Suprapubic skin (tissue), 4 donors: ENCODE data around the gene SERTAD1. TPM values are rescaled to one million over a fixed set of nuclear protein-coding genes. Genes with fewer than 3 reads are reported as not detected.

Experiments used
- DNase-seq, 2 donors: peaks; one replicate each; pipeline ENCODE4 v3.0.0-alpha.2; 2019; ENCODE audit warnings: low spot score in 2 of 2
- H3K27ac ChIP-seq: fragments of 200-600 bp; sonication (generic); one replicate; pipeline ENCODE4 v1.5.1; 2019
- H3K27me3 ChIP-seq: fragments of 200-600 bp; sonication (generic); one replicate; pipeline ENCODE4 v1.5.1; 2019
- H3K36me3 ChIP-seq: fragments of 200-600 bp; sonication (generic); one replicate; pipeline ENCODE4 v1.5.1; 2019
- H3K4me1 ChIP-seq: fragments of 200-600 bp; sonication (generic); one replicate; pipeline ENCODE4 v1.5.1; 2019
- H3K4me3 ChIP-seq: fragments of 200-600 bp; sonication (generic); one replicate; pipeline ENCODE4 v1.5.1; 2019; ENCODE audit warnings: mild to moderate bottlenecking
- H3K9me3 ChIP-seq: fragments of 200-600 bp; sonication (generic); one replicate; pipeline ENCODE4 v1.5.1; 2019
- EP300 ChIP-seq: sonication (generic); formaldehyde crosslinking; IDR thresholded peaks from one replicate; pipeline ENCODE4 v1.6.1; 2017; ENCODE audit warnings: antibody characterized with exemption
- POLR2A ChIP-seq, 2 donors: fragments of 450-650 bp; IDR thresholded peaks; one replicate each; pipeline ENCODE4 v1.6.1; 2017; ENCODE audit warnings: antibody characterized with exemption in 2 of 2, mild to moderate bottlenecking in 2 of 2, moderate library complexity in 2 of 2
- POLR2AphosphoS5 ChIP-seq, 3 donors: sonication (generic); formaldehyde crosslinking; IDR thresholded peaks; one replicate each; pipeline ENCODE4 v1.6.1; 2017; ENCODE audit warnings: antibody characterized with exemption in 3 of 3
- WGBS: methylation state at CpG from one replicate; pipeline ENCODE4 v1.1.5; 2018; 5-methylcytosine and 5-hydroxymethylcytosine counted together
- total RNA-seq, 4 donors: library from RNA; depleted of rRNA; stranded (reverse); fragments of >200 nt; gene quantifications; one replicate each; pipeline ENCODE4 v1.1.0, GENCODE V29; 2016
- TF ChIP-seq, protein P1 (sequence below), 2 donors: fragments of 200-600 bp in 1 of 2; fragments of 450-650 bp in 1 of 2; sonication (generic) in 1 of 2; IDR thresholded peaks; one replicate each; pipeline ENCODE4 v1.5.1; 2016 to 2019; ENCODE audit warnings: antibody characterized with exemption in 2 of 2, mild to moderate bottlenecking in 1 of 2, moderate library complexity in 1 of 2

Gene SERTAD1
- total RNA-seq, 4 donors from 2014 or later, result 8.5 to 33.9 (median 20.6) TPM

DNA sequence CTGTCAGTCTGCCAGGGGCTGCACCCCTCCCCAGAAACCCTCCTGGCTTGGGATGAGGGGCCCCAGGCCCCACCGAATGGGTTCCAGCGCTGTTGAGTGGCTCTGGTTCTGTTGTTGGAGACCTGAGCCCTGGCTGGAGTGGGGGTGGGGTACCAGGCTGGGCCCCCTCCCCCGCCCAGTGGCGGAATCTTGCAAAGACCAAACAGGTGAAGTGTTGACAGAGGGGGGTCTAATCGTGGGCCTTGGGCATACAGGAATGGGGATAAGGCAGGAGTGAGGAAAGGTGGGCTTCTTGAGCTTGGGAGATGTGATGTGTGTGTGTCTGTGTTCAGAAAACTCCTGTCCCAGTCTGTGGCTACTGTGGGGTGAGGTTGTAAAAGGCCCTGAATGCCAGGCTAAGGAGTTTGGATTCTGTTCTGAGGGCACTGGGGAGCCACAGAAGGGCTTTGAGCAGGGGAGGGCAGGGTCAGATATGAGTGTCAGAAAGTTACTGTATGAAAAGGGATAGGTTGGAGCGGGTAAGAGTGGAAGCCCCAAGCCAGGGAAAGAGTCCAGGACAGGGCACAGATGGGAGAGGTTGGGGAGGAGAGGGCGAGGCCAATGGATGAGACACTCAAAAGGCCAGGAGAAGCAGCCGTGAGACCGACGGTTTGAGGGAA is 35.6 kb downstream of the SERTAD1 start, which contains the start of gene HIPK4:
HIPK4 (minus strand) TSS at position 98 of the 659 bp plus-strand sequence. CDS start 279 bp downstream, outside the sequence.
- Histone ChIP-seq H3K4me3 (no peak within 1 kb of the TSS), H3K27me3 (no peaks in the 10 kb centered on the region), H3K9me3 (no peaks in the 10 kb centered on the region), H3K27ac (no peak within 1 kb of the TSS), H3K4me1 (peaks cover 7% of the 10 kb centered on the region), H3K36me3 (no peaks in the 10 kb centered on the region)
- TF ChIP-seq EP300, result no peak
- TF ChIP-seq POLR2AphosphoS5 (IDR thresholded peaks at IDR 0.05), result no peak
- TF ChIP-seq, protein P1, sequence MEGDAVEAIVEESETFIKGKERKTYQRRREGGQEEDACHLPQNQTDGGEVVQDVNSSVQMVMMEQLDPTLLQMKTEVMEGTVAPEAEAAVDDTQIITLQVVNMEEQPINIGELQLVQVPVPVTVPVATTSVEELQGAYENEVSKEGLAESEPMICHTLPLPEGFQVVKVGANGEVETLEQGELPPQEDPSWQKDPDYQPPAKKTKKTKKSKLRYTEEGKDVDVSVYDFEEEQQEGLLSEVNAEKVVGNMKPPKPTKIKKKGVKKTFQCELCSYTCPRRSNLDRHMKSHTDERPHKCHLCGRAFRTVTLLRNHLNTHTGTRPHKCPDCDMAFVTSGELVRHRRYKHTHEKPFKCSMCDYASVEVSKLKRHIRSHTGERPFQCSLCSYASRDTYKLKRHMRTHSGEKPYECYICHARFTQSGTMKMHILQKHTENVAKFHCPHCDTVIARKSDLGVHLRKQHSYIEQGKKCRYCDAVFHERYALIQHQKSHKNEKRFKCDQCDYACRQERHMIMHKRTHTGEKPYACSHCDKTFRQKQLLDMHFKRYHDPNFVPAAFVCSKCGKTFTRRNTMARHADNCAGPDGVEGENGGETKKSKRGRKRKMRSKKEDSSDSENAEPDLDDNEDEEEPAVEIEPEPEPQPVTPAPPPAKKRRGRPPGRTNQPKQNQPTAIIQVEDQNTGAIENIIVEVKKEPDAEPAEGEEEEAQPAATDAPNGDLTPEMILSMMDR (IDR thresholded peaks at IDR 0.05), result no peak
- TF ChIP-seq POLR2A (IDR thresholded peaks at IDR 0.05), result no peak
- no peak for DNase-seq
- WGBS, result 85% methylated on average over 8 of the region's 10 CpGs

DNA sequence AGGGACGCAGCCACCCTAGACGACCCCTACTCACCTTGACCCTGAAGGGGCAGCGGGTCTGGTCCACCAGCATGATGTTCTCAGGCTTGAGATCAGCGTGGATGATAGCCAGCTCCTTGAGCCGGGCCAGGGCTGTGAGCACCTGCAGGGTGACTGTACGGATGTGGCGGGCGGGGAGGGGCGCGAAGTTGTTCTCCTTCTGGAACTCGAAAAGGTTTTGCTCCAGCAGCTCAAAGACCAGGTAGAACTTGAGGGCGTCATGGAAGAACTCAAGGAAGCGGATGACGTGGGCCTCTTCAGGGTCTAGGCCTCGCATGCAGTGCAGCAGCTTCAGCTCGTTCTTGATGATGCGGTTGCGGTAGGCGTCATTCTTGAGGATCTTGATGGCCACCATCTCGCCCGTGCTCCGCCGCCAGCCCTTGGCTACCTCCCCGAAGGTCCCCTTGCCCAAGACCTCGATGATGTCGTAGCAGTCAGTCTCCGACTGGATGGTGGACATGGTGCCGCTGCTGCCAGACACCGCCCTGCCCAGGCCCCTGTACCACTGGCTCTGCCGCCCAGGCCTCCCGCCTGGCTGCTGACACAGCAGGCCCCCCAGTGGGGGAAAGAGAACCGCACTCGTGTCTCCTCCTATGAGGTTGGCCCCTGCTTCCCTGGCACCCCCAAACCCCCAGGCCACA is 36.2 kb downstream of the SERTAD1 start:
- Histone ChIP-seq H3K27ac (no peak overlapping the region), H3K36me3 (no peaks in the 10 kb centered on the region), H3K27me3 (no peaks in the 10 kb centered on the region), H3K4me1 (peaks cover 7% of the 10 kb centered on the region), H3K9me3 (no peaks in the 10 kb centered on the region), H3K4me3 (no peak overlapping the region)
- no peak for DNase-seq
- 93% methylated on average over 30 of the region's 33 CpGs for WGBS
- TF ChIP-seq POLR2AphosphoS5 (IDR thresholded peaks at IDR 0.05) (no peak), EP300 (no peak), POLR2A (IDR thresholded peaks at IDR 0.05) (no peak)
- TF ChIP-seq, protein P1 (IDR thresholded peaks at IDR 0.05), result no peak

DNA sequence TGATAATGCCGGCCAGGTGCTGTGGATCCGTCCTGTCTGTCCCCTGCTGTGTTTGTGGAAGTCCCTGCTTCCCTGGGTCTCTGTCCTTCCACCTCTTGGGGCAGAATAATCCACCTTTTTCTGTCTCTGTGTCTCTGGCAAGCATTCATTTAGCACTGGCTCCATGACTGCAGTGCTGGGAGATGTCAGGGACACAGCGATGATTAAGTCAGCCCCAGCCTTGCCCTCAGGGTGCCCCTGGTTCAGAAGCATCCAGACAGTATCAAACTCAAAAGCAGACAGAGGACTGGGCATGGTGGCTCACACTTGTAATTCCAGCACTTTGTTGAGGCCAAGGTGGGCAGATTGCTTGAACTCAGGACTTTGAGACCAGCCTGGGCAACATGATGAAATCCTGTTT is 37.3 kb downstream of the SERTAD1 start:
- Histone ChIP-seq H3K27ac (no peak overlapping the region), H3K27me3 (no peaks in the 10 kb centered on the region), H3K9me3 (no peaks in the 10 kb centered on the region), H3K4me3 (no peak overlapping the region), H3K36me3 (no peaks in the 10 kb centered on the region), H3K4me1 (peaks cover 7% of the 10 kb centered on the region)
- WGBS, result 71% methylated on average over 3 of the region's 3 CpGs
- DNase-seq, result no peak
- TF ChIP-seq EP300 (no peak), POLR2A (IDR thresholded peaks at IDR 0.05) (no peak), POLR2AphosphoS5 (IDR thresholded peaks at IDR 0.05) (no peak)
- TF ChIP-seq, protein P1 (IDR thresholded peaks at IDR 0.05), result no peak

DNA sequence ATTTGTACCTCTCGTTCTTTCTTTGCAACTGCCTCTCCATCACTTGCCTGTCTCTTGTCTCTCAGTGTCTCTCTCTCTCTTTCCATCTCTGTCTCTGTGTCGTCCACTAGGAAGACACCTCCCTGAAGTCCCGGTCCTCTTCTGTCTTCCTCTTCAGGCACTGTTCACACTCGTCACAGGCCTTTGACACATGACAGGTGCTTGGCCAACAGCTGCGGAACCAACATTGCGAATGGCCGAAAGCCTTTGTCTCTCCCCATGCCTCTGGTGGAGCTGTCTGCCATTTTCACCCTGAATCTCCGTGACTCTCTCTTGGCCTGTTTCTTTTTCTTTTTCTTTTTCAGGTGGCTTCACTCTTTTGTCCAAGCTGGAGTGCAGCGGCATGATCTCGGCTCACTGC is 38.6 kb downstream of the SERTAD1 start:
- H3K4me1 ChIP-seq, result no peaks in the 10 kb centered on the region
- H3K27me3 ChIP-seq, result no peaks in the 10 kb centered on the region
- no peaks in the 10 kb centered on the region for H3K9me3 ChIP-seq
- H3K27ac ChIP-seq, result no peak overlapping the region
- 92% methylated on average over 10 of the region's 10 CpGs for WGBS
- H3K36me3 ChIP-seq, result no peaks in the 10 kb centered on the region
- no peak overlapping the region for H3K4me3 ChIP-seq
- DNase-seq, result no peak
- TF ChIP-seq, protein P1 (IDR thresholded peaks at IDR 0.05), result no peak
- no peak for TF ChIP-seq EP300
- no peak for TF ChIP-seq POLR2AphosphoS5 (IDR thresholded peaks at IDR 0.05)
- no peak for TF ChIP-seq POLR2A (IDR thresholded peaks at IDR 0.05)

DNA sequence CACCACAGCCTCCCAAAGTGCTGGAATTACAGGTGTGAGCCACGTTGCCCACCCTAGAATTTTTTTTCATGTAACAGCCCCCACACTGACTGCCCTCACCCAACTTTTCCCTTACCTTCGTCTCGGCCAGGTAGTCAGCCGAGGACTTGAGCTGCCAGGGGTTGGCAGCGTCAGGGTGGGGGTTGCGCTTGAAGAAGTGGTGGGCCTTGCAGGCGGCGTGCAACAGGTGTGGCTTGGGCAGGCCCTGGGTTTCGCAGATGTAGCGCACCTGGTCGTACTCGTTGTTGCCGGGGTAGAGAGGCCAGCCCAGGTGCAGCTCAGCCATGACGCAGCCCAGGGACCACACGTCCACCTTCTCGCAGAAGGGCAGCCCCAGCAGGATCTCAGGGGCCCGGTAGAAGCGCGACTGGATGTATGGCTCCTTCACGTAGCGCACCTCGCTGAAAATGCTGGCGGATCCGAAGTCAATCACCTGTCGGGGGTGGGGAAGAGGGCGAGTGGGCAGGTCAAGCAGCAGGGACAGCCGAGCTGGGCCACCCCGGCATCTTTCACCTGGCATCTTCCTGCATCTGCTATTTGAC is 42.0 kb downstream of the SERTAD1 start:
- Histone ChIP-seq H3K4me1 (no peaks in the 10 kb centered on the region), H3K36me3 (peaks cover 21% of the 10 kb centered on the region), H3K4me3 (no peak overlapping the region), H3K27me3 (no peaks in the 10 kb centered on the region), H3K27ac (no peak overlapping the region), H3K9me3 (no peaks in the 10 kb centered on the region)
- WGBS, result 88% methylated on average over 19 of the region's 28 CpGs
- no peak for DNase-seq
- TF ChIP-seq, protein P1 (IDR thresholded peaks at IDR 0.05), result no peak
